MM.1S (cell line): Measurements from ENCODE around the gene TRHDE.

Experiments
- DNase-seq: peaks from one replicate; pipeline ENCODE4 v3.0.0-alpha.2; 2015
- H2AFZ ChIP-seq: fragments of 300-600 bp; sonication (generic); 2 replicates; pipeline ENCODE4 v1.6.0; 2016; ENCODE audit warnings: antibody characterized with exemption, low read length
- H3F3A ChIP-seq: fragments of 300-600 bp; sonication (generic); 2 replicates; pipeline ENCODE4 v1.6.1; 2016; ENCODE audit warnings: mild to moderate bottlenecking, antibody characterized with exemption, low read length, moderate library complexity, mixed read lengths; ENCODE audit not compliant: insufficient read depth
- H3K27ac ChIP-seq: fragments of 300-600 bp; sonication (generic); 2 replicates; pipeline ENCODE4 v1.5.1; 2016; ENCODE audit warnings: mild to moderate bottlenecking, low read length
- H3K27me3 ChIP-seq: fragments of 300-600 bp; sonication (generic); replicated peaks from 2 replicates; pipeline ENCODE4 v1.6.0; 2016; ENCODE audit warnings: low read length; ENCODE audit not compliant: insufficient read depth
- H3K36me3 ChIP-seq: fragments of 300-600 bp; sonication (generic); replicated peaks from 2 replicates; pipeline ENCODE4 v1.6.1; 2016; ENCODE audit warnings: mild to moderate bottlenecking, low read length, mixed read lengths; ENCODE audit not compliant: insufficient read depth
- H3K4me1 ChIP-seq: fragments of 300-600 bp; sonication (generic); 2 replicates; pipeline ENCODE4 v1.6.1; 2016; ENCODE audit warnings: low read length, mixed read lengths
- H3K4me2 ChIP-seq: fragments of 300-600 bp; sonication (generic); 2 replicates; pipeline ENCODE4 v1.6.0; 2016; ENCODE audit warnings: low read depth, low read length
- H3K4me3 ChIP-seq: fragments of 300-600 bp; sonication (generic); 2 replicates; pipeline ENCODE4 v1.5.1; 2016; ENCODE audit warnings: low read length, mixed read lengths
- H3K79me2 ChIP-seq: fragments of 300-600 bp; sonication (generic); 2 replicates; pipeline ENCODE4 v1.6.1; 2016; ENCODE audit warnings: mixed run types, low read length, mixed read lengths
- H3K9ac ChIP-seq: fragments of 300-600 bp; sonication (generic); 2 replicates; pipeline ENCODE4 v1.6.1; 2016; ENCODE audit warnings: low read length, mixed read lengths
- H3K9me2 ChIP-seq: fragments of 300-600 bp; sonication (generic); replicated peaks from 2 replicates; pipeline ENCODE4 v1.6.1; 2016; ENCODE audit warnings: mild to moderate bottlenecking, low read length, mixed read lengths; ENCODE audit not compliant: insufficient read depth
- H3K9me3 ChIP-seq: fragments of 300-600 bp; sonication (generic); replicated peaks from 2 replicates; pipeline ENCODE4 v1.6.1; 2016; ENCODE audit warnings: mild to moderate bottlenecking, low read length, mixed read lengths; ENCODE audit not compliant: insufficient read depth
- H4K20me1 ChIP-seq: fragments of 300-600 bp; sonication (generic); 2 replicates; pipeline ENCODE4 v1.6.1; 2016; ENCODE audit warnings: mild to moderate bottlenecking, low read length, moderate library complexity, mixed read lengths; ENCODE audit not compliant: insufficient read depth
- EZH2 ChIP-seq: fragments of 300-600 bp; sonication (generic); optimal IDR thresholded peaks from 2 replicates; pipeline ENCODE3; 2017; ENCODE audit warnings: low read depth, mild to moderate bottlenecking, antibody characterized with exemption, low read length, mixed read lengths
- EZH2phosphoT487 ChIP-seq: fragments of 300-600 bp; sonication (generic); IDR thresholded peaks from 2 replicates; pipeline ENCODE4 v1.6.1; 2018; ENCODE audit warnings: antibody characterized with exemption, low read length
- TF ChIP-seq, protein P1 (sequence below): fragments of 300-600 bp; sonication (generic); IDR thresholded peaks from 2 replicates; pipeline ENCODE4 v1.5.1; 2016; ENCODE audit warnings: antibody characterized with exemption, low read length, mixed read lengths

Gene TRHDE

GRCh38 chr12:72612171-72612570 lies 340.0 kb downstream of the TRHDE start:
- no peak overlapping the region for H3K4me2 ChIP-seq
- no peaks in the 10 kb centered on the region for H3K79me2 ChIP-seq
- H3K9me2 ChIP-seq: no peaks in the 10 kb centered on the region
- H2AFZ ChIP-seq: no peak overlapping the region
- no peak overlapping the region for H3K4me3 ChIP-seq
- H3K27ac ChIP-seq: no peak overlapping the region
- H3K4me1 ChIP-seq: no peaks in the 10 kb centered on the region
- no peaks in the 10 kb centered on the region for H3F3A ChIP-seq
- H3K9me3 ChIP-seq: no peaks in the 10 kb centered on the region
- H3K36me3 ChIP-seq: no peaks in the 10 kb centered on the region
- TF ChIP-seq, protein P1, sequence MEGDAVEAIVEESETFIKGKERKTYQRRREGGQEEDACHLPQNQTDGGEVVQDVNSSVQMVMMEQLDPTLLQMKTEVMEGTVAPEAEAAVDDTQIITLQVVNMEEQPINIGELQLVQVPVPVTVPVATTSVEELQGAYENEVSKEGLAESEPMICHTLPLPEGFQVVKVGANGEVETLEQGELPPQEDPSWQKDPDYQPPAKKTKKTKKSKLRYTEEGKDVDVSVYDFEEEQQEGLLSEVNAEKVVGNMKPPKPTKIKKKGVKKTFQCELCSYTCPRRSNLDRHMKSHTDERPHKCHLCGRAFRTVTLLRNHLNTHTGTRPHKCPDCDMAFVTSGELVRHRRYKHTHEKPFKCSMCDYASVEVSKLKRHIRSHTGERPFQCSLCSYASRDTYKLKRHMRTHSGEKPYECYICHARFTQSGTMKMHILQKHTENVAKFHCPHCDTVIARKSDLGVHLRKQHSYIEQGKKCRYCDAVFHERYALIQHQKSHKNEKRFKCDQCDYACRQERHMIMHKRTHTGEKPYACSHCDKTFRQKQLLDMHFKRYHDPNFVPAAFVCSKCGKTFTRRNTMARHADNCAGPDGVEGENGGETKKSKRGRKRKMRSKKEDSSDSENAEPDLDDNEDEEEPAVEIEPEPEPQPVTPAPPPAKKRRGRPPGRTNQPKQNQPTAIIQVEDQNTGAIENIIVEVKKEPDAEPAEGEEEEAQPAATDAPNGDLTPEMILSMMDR: no peak
- TF ChIP-seq EZH2 (no peak), EZH2phosphoT487 (no peak)
- no peak overlapping the region for H3K9ac ChIP-seq
- H3K27me3 ChIP-seq: no peaks in the 10 kb centered on the region
- DNase-seq: no peak
- no peaks in the 10 kb centered on the region for H4K20me1 ChIP-seq

DNA sequence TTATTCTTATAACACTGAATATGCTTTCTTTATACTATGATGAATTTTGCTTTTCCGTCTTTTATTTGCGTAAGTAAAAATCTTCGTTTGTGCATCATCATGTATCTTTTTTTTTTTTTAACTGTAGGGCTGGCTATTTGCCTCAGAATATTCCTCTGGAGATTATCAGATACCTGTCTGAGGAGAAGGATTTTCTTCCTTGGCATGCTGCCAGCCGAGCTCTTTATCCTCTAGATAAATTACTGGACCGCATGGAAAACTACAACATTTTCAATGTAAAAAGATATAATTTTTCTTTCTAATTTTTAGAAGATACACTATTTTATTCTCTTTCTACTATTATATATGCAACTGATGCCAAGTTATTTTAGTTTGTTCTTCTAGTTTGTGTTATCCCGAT lies 346.6 kb downstream of the TRHDE start:
- H2AFZ ChIP-seq: no peak overlapping the region
- H3K79me2 ChIP-seq: no peaks in the 10 kb centered on the region
- TF ChIP-seq EZH2: no peak
- no peak for TF ChIP-seq EZH2phosphoT487
- TF ChIP-seq, protein P1: no peak
- no peaks in the 10 kb centered on the region for H3K4me1 ChIP-seq
- no peaks in the 10 kb centered on the region for H3K27me3 ChIP-seq
- no peaks in the 10 kb centered on the region; the same call in 1 of the 2 replicates for H3K36me3 ChIP-seq
- no peaks in the 10 kb centered on the region for H3K9me2 ChIP-seq
- DNase-seq: no peak
- H3K4me3 ChIP-seq: no peak overlapping the region
- no peaks in the 10 kb centered on the region for H3K9me3 ChIP-seq
- H4K20me1 ChIP-seq: no peaks in the 10 kb centered on the region
- H3K4me2 ChIP-seq: no peak overlapping the region
- H3K27ac ChIP-seq: no peak overlapping the region
- H3F3A ChIP-seq: no peaks in the 10 kb centered on the region
- H3K9ac ChIP-seq: no peak overlapping the region

DNA sequence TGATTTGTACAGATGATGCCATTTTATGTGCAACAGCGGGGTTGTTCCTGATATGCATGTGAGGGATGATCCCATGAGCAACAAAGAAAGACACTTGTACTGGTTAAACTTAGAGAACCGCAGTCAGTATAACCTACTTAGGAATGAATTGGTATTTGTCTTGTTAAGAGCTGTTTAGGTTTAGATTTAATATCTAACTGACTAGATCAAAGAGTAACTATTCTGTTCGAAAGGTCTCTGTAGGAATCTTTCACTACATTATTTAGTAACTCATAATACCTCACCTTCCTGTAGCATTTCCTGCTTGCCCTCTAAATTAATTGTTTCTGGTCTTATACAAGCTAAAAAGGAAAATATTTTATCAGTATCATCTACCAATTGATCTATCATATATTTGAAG lies 350.4 kb downstream of the TRHDE start:
- no peak for TF ChIP-seq EZH2phosphoT487
- TF ChIP-seq, protein P1: no peak
- TF ChIP-seq EZH2: no peak
- Histone ChIP-seq H2AFZ (no peak overlapping the region), H3K9me2 (no peaks in the 10 kb centered on the region), H3K4me3 (no peak overlapping the region), H3K4me2 (no peak overlapping the region), H3K27me3 (no peaks in the 10 kb centered on the region), H3K27ac (no peak overlapping the region), H3K36me3 (no peaks in the 10 kb centered on the region; the same call in 1 of the 2 replicates), H3K9ac (no peak overlapping the region), H4K20me1 (no peaks in the 10 kb centered on the region), H3F3A (no peaks in the 10 kb centered on the region), H3K9me3 (no peaks in the 10 kb centered on the region), H3K4me1 (no peaks in the 10 kb centered on the region), H3K79me2 (no peaks in the 10 kb centered on the region)
- no peak for DNase-seq
